Thoracic aorta (tissue), 2 donors: ENCODE measurements around the gene MPP1. TPM values are rescaled to one million over a fixed set of nuclear protein-coding genes. Genes with fewer than 3 reads are reported as not detected.

Experiments used
- ATAC-seq: fragments of 150-250 bp; one replicate; pipeline ENCODE4 v1.8.0; 2017; ENCODE audit warnings: low read depth; ENCODE audit not compliant: insufficient number of reproducible peaks, low FRiP score
- DNase-seq: peaks from one replicate; pipeline ENCODE4 v3.0.0-alpha.2; 2020; ENCODE audit warnings: low spot score
- H3K27ac ChIP-seq, 2 donors: fragments of 200-600 bp; sonication (generic); 1 replicate in 1 of 2; 2 replicates in 1 of 2; pipeline ENCODE4 v1.5.1; 2016; ENCODE audit warnings: mild to moderate bottlenecking in 2 of 2, moderate library complexity in 2 of 2
- H3K27me3 ChIP-seq: fragments of 200-600 bp; sonication (generic); replicated peaks from 2 replicates; pipeline ENCODE4 v1.6.0; 2016; ENCODE audit warnings: mild to moderate bottlenecking; ENCODE audit not compliant: insufficient read depth
- H3K36me3 ChIP-seq: fragments of 200-600 bp; sonication (generic); one replicate; pipeline ENCODE4 v1.5.1; 2016
- H3K4me1 ChIP-seq, 2 donors: fragments of 200-600 bp; sonication (generic); 1 replicate in 1 of 2; 2 replicates in 1 of 2; pipeline versions ENCODE4 v1.5.1 to v1.6.0; 2016; ENCODE audit warnings: low read depth in 2 of 2, mild to moderate bottlenecking in 1 of 2; ENCODE audit not compliant: control insufficient read depth in 1 of 2
- H3K4me3 ChIP-seq: fragments of 200-600 bp; sonication (generic); 2 replicates; pipeline ENCODE4 v1.5.1; 2016; ENCODE audit warnings: mild to moderate bottlenecking
- H3K9me3 ChIP-seq: fragments of 200-600 bp; sonication (generic); 2 replicates; pipeline ENCODE4 v1.5.1; 2016
- CTCF ChIP-seq: fragments of 200-600 bp; sonication (generic); IDR thresholded peaks from one replicate; pipeline ENCODE4 v1.5.1; 2019; ENCODE audit warnings: antibody characterized with exemption
- total RNA-seq, 2 donors: library from RNA; depleted of rRNA; stranded (reverse); fragments of >200 nt; gene quantifications; one replicate each; pipeline versions ENCODE4 v1.1.0 to v1.2.3, GENCODE V29; 2016

Gene MPP1
- total RNA-seq, 2 donors from 2014 or later, result 42.5 to 49.5 TPM

GRCh38 chrX:154815274-154815818 lies 10.1 kb upstream of the MPP1 start:
- Histone ChIP-seq H3K27me3 (no peaks in the 10 kb centered on the region), H3K4me3 (no peak overlapping the region), H3K27ac (no peak overlapping the region), H3K36me3 (no peaks in the 10 kb centered on the region), H3K4me1 (peaks cover 0 to 7% of the 10 kb centered on the region in 2 donors), H3K9me3 (no peaks in the 10 kb centered on the region)
- DNase-seq (no peak), ATAC-seq (no peak)
- no peak for TF ChIP-seq CTCF

- Histone ChIP-seq H3K27me3 (no peaks in the 10 kb centered on the region), H3K4me1 (peaks cover 0 to 7% of the 10 kb centered on the region in 2 donors), H3K9me3 (no peaks in the 10 kb centered on the region), H3K4me3 (no peak overlapping the region), H3K36me3 (no peaks in the 10 kb centered on the region), H3K27ac (no peak overlapping the region)
- DNase-seq (no peak), ATAC-seq (no peak)
- TF ChIP-seq CTCF, result no peak
Measured at GRCh38 chrX:154813801-154814200, 8.5 kb upstream of the MPP1 start.

GRCh38 chrX:154812341-154813101 lies 7.2 kb upstream of the MPP1 start:
- DNase-seq (no peak), ATAC-seq (no peak)
- H3K36me3 ChIP-seq, result no peaks in the 10 kb centered on the region
- H3K27ac ChIP-seq, result no peak overlapping the region
- TF ChIP-seq CTCF, result no peak
- no peaks in the 10 kb centered on the region for H3K27me3 ChIP-seq
- peaks cover 0 to 7% of the 10 kb centered on the region in 2 donors for H3K4me1 ChIP-seq
- no peak overlapping the region for H3K4me3 ChIP-seq
- no peaks in the 10 kb centered on the region for H3K9me3 ChIP-seq

GRCh38 chrX:154809939-154810665 lies 4.8 kb upstream of the MPP1 start:
- no peak for TF ChIP-seq CTCF
- ATAC-seq (no peak), DNase-seq (no peak)
- Histone ChIP-seq H3K9me3 (no peaks in the 10 kb centered on the region), H3K27me3 (no peaks in the 10 kb centered on the region), H3K4me1 (peaks cover 0 to 1% of the 10 kb centered on the region in 2 donors), H3K36me3 (no peaks in the 10 kb centered on the region), H3K27ac (no peak overlapping the region), H3K4me3 (no peak overlapping the region)

- Histone ChIP-seq H3K27ac (no peak overlapping the region), H3K9me3 (no peaks in the 10 kb centered on the region), H3K36me3 (no peaks in the 10 kb centered on the region), H3K4me3 (no peak overlapping the region), H3K27me3 (no peaks in the 10 kb centered on the region), H3K4me1 (peaks cover 0 to 4% of the 10 kb centered on the region in 2 donors)
- ATAC-seq (no peak), DNase-seq (no peak)
- no peak for TF ChIP-seq CTCF
Measured at GRCh38 chrX:154806837-154807501, 1.7 kb upstream of the MPP1 start.
